HepG2 (cell line): ENCODE measurements around the gene RUVBL1. TPM values are rescaled to one million over a fixed set of nuclear protein-coding genes. Genes with fewer than 3 reads are reported as not detected.

Experiments used
- ASH2L ChIP-seq: fragments of 300-600, 200-600 bp; sonication (generic); IDR thresholded peaks from 2 replicates; pipeline ENCODE4 v1.7.0; 2017; ENCODE audit warnings: low read depth, mild to moderate bottlenecking, moderate library complexity, mixed read lengths, low read length; ENCODE audit not compliant: insufficient read length
- E2F2 ChIP-seq: sonication (generic); formaldehyde crosslinking; IDR thresholded peaks from 2 replicates; pipeline ENCODE4 v1.4.0; 2020; ENCODE audit warnings: missing genetic modification reagents, borderline replicate concordance
- ELF3 ChIP-seq: IDR thresholded peaks from 2 replicates; pipeline ENCODE4 v1.6.1; 2016; ENCODE audit warnings: missing genetic modification reagents, missing compliant biosample characterization
- FOXK1 ChIP-seq: sonication (generic); formaldehyde crosslinking; IDR thresholded peaks from 2 replicates; pipeline ENCODE4 v1.4.0; 2020; ENCODE audit warnings: low read depth, missing genetic modification reagents, borderline replicate concordance
- HDAC1 ChIP-seq: sonication (generic); formaldehyde crosslinking; IDR thresholded peaks from 2 replicates; pipeline ENCODE4 v1.5.1; 2020; ENCODE audit warnings: mild to moderate bottlenecking, missing genetic modification reagents
- KDM3A ChIP-seq: IDR thresholded peaks from 2 replicates; pipeline ENCODE4 v1.6.1; 2018; ENCODE audit warnings: low read depth, missing compliant biosample characterization
- MAFF ChIP-seq: IDR thresholded peaks from 2 replicates; pipeline ENCODE4 v1.6.1; 2011; ENCODE audit warnings: low read depth, low read length, improper control_type of control experiment
- MIXL1 ChIP-seq: IDR thresholded peaks from 2 replicates; pipeline ENCODE4 v1.6.1; 2016
- NAIF1 ChIP-seq: sonication (generic); formaldehyde crosslinking; IDR thresholded peaks from 2 replicates; pipeline ENCODE4 v1.5.0; 2020; ENCODE audit warnings: mild to moderate bottlenecking, missing genetic modification reagents, borderline replicate concordance
- PBX2 ChIP-seq: IDR thresholded peaks from 2 replicates; pipeline ENCODE4 v1.6.1; 2016; ENCODE audit warnings: control low read depth
- PHF5A ChIP-seq: IDR thresholded peaks from one replicate; pipeline ENCODE4 v1.6.1; 2018; ENCODE audit warnings: low read depth, missing genetic modification reagents; ENCODE audit not compliant: unreplicated experiment
- PTBP1 ChIP-seq: fragments of 200-400 bp; formaldehyde crosslinking; IDR thresholded peaks from 2 replicates; pipeline ENCODE4 v1.6.1; 2018; ENCODE audit warnings: low read length, low read depth; ENCODE audit not compliant: poor library complexity, severe bottlenecking
- RELA ChIP-seq: sonication (generic); formaldehyde crosslinking; IDR thresholded peaks from 2 replicates; pipeline ENCODE4 v1.4.0; 2020; ENCODE audit warnings: missing genetic modification reagents
- SIX1 ChIP-seq: sonication (generic); formaldehyde crosslinking; IDR thresholded peaks from 2 replicates; pipeline ENCODE4 v1.4.0; 2020; ENCODE audit warnings: missing genetic modification reagents, borderline replicate concordance
- SRSF1 ChIP-seq: fragments of 200-400 bp; formaldehyde crosslinking; optimal IDR thresholded peaks from 2 replicates; pipeline ENCODE3; 2017; ENCODE audit warnings: mild to moderate bottlenecking, low read depth, low read length, moderate library complexity
- TEAD2 ChIP-seq: sonication (generic); formaldehyde crosslinking; IDR thresholded peaks from 2 replicates; pipeline ENCODE4 v1.9.0; 2021; ENCODE audit warnings: missing genetic modification reagents
- TEF ChIP-seq: sonication (generic); formaldehyde crosslinking; IDR thresholded peaks from 2 replicates; pipeline ENCODE4 v1.5.0; 2020; ENCODE audit warnings: missing genetic modification reagents
- ZBTB1 ChIP-seq: sonication (generic); formaldehyde crosslinking; IDR thresholded peaks from 2 replicates; pipeline ENCODE4 v1.4.0; 2020; ENCODE audit warnings: missing genetic modification reagents, borderline replicate concordance
- ZBTB37 ChIP-seq: sonication (generic); formaldehyde crosslinking; IDR thresholded peaks from 2 replicates; pipeline ENCODE4 v1.4.0; 2020; ENCODE audit warnings: mild to moderate bottlenecking, missing genetic modification reagents
- ZBTB42 ChIP-seq: sonication (generic); formaldehyde crosslinking; IDR thresholded peaks from 2 replicates; pipeline ENCODE4 v1.5.0; 2020; ENCODE audit warnings: mild to moderate bottlenecking, missing genetic modification reagents
- ZFP82 ChIP-seq: sonication (generic); formaldehyde crosslinking; IDR thresholded peaks from 2 replicates; pipeline ENCODE4 v1.5.1; 2020; ENCODE audit warnings: mild to moderate bottlenecking, missing genetic modification reagents, borderline replicate concordance
- ZMYM3 ChIP-seq: sonication (generic); formaldehyde crosslinking; IDR thresholded peaks from 2 replicates; pipeline ENCODE4 v1.5.1; 2020; ENCODE audit warnings: mild to moderate bottlenecking, missing genetic modification reagents
- ZNF296 ChIP-seq: sonication (generic); formaldehyde crosslinking; conservative IDR thresholded peaks from 2 replicates; pipeline ENCODE4 v1.5.0; 2020; ENCODE audit warnings: mild to moderate bottlenecking, missing genetic modification reagents
- ZNF34 ChIP-seq: sonication (generic); formaldehyde crosslinking; IDR thresholded peaks from 2 replicates; pipeline ENCODE4 v1.4.0; 2020; ENCODE audit warnings: mild to moderate bottlenecking, missing genetic modification reagents, borderline replicate concordance
- ZNF383 ChIP-seq: sonication (generic); formaldehyde crosslinking; IDR thresholded peaks from 2 replicates; pipeline ENCODE4 v1.4.0; 2020; ENCODE audit warnings: missing genetic modification reagents, mild to moderate bottlenecking, borderline replicate concordance
- ZNF781 ChIP-seq: sonication (generic); formaldehyde crosslinking; IDR thresholded peaks from 2 replicates; pipeline ENCODE4 v1.5.1; 2020; ENCODE audit warnings: borderline replicate concordance, mild to moderate bottlenecking, missing genetic modification reagents; ENCODE audit errors: not compliant biosample characterization
- polyA plus RNA-seq, 8 experiments: library from polyadenylated mRNA; depleted of rRNA in 3 of 8; stranded (reverse) in 7 of 8; unstranded in 1 of 8; fragments of >200 nt; fragmentation: Illumina TruSeq in 4 of 8; extraction: Trizol in 4 of 8; gene quantifications; 2 replicates each; pipeline versions ENCODE4 v1.2.1 to v1.2.3, GENCODE V29; 2011 to 2016; ENCODE audit warnings: low read depth in 4 of 8, missing spikeins in 1 of 8, mixed read lengths in 1 of 8; ENCODE audit not compliant: insufficient read depth in 1 of 8
- total RNA-seq, 5 experiments: library from RNA; depleted of rRNA; stranded (reverse); fragments of >200 nt; fragmentation: Illumina TruSeq; extraction: Trizol; gene quantifications; 2 replicates each; pipeline ENCODE4 v1.2.3, GENCODE V29; 2016; ENCODE audit warnings: low read depth in 1 of 5

RUVBL1 gene
- total and polyA plus RNA-seq, 2 of the 13 experiments (the other 11 are each of a cell fraction or from before 2014, with no cell fraction given): 32.7 to 86.3 TPM

GRCh38 chr3:128123538-128124368, at the start of gene RUVBL1 (continued):
- no peak for TF ChIP-seq ZNF383
- TF ChIP-seq KDM3A: 0 out of 2 replicates have a peak, but pooled peaks have one; percentile 46
- TF ChIP-seq RELA (CRISPR knock-in tag): no peak; the same call in 1 of the 2 replicates
- no peak for TF ChIP-seq ZNF296 (CRISPR knock-in tag)
- peak; percentile 78 for TF ChIP-seq ELF3 (CRISPR knock-in tag)
- TF ChIP-seq ZBTB37 (CRISPR knock-in tag): no peak
- TF ChIP-seq HDAC1 (CRISPR knock-in tag): peak; percentile 78
- TF ChIP-seq TEAD2 (CRISPR knock-in tag): no peak
- TF ChIP-seq TEF (CRISPR knock-in tag): no peak
- TF ChIP-seq ZNF34 (CRISPR knock-in tag): 0 out of 2 replicates have a peak, but pooled peaks have one; percentile 54
- no peak for TF ChIP-seq ZFP82 (CRISPR knock-in tag)
- TF ChIP-seq MIXL1 (CRISPR knock-in tag): peak; percentile 60; the same call in 1 of the 2 replicates
- TF ChIP-seq FOXK1 (CRISPR knock-in tag): peak; percentile 89; the same call in 1 of the 2 replicates
- no peak for TF ChIP-seq MAFF
- no peak; the same call in 1 of the 2 replicates for TF ChIP-seq NAIF1 (CRISPR knock-in tag)
- peak; percentile 20 for TF ChIP-seq ZNF781
- TF ChIP-seq PHF5A (CRISPR knock-in tag): peak; percentile 87
- peak; percentile 84 for TF ChIP-seq SRSF1
- peak; percentile 89 for TF ChIP-seq ASH2L
- TF ChIP-seq ZBTB42 (CRISPR knock-in tag): no peak
- TF ChIP-seq PBX2: peak; percentile 94
- no peak for TF ChIP-seq ZBTB1 (CRISPR knock-in tag)
- peak; percentile 39; the same call in 1 of the 2 replicates for TF ChIP-seq ZMYM3 (CRISPR knock-in tag)
- peak; percentile 22; the same call in 1 of the 2 replicates for TF ChIP-seq SIX1 (CRISPR knock-in tag)
- TF ChIP-seq PTBP1: no peak
- TF ChIP-seq E2F2: no peak
